Neural progenitor cell (in vitro differentiated cells): Measurements from ENCODE around the gene FNTB.

Source experiments
- CTCF ChIP-seq: fragments of 200-600 bp; sonication (generic); IDR thresholded peaks from 2 replicates; pipeline ENCODE4 v1.5.1; 2017; ENCODE audit warnings: antibody characterized with exemption, mild to moderate bottlenecking
- EZH2phosphoT487 ChIP-seq: fragments of 200-600 bp; sonication (generic); IDR thresholded peaks from 2 replicates; pipeline ENCODE4 v1.6.1; 2017; ENCODE audit warnings: antibody characterized with exemption

DNA sequence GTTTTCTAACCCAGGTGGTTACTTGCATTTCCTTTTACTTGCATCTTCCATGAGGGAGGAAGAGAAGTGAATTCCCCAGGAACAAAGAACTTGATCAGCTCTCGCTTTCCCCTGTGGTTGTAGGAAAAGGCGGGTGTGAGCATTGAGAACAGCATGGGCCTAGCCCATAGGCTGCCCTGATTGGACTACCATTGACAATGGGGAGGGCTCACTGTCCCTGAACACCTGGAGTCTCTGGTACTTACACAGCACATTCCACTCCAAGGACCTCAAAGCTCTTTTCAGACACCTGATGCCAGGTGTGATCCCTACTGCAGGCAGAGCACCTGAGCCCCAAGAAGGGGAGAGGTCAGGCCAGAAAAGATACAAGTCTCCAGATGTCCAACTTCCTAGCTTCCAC, 90.6 kb downstream of the FNTB start:
- TF ChIP-seq CTCF (no peak), EZH2phosphoT487 (no peak)
